PC-3 (cell line): ENCODE measurements around the gene SLC23A2.

Source experiments
- CTCF ChIP-seq: fragments of 300-600 bp; sonication (generic); conservative IDR thresholded peaks from 2 replicates; pipeline ENCODE4 v1.5.1; 2017; ENCODE audit warnings: antibody characterized with exemption, low read depth, mild to moderate bottlenecking, low read length
- EZH2 ChIP-seq: fragments of 300-600 bp; sonication (generic); IDR thresholded peaks from one replicate; pipeline ENCODE4 v1.6.1; 2017; ENCODE audit warnings: antibody characterized with exemption, mild to moderate bottlenecking, low read length; ENCODE audit not compliant: unreplicated experiment

- TF ChIP-seq CTCF = no peak
- no peak for TF ChIP-seq EZH2
Observed at GRCh38 chr20:4829514-4830215, 171.6 kb downstream of the SLC23A2 start.
